Measurements from ENCODE around the gene C6orf132.

Gene C6orf132

DNA sequence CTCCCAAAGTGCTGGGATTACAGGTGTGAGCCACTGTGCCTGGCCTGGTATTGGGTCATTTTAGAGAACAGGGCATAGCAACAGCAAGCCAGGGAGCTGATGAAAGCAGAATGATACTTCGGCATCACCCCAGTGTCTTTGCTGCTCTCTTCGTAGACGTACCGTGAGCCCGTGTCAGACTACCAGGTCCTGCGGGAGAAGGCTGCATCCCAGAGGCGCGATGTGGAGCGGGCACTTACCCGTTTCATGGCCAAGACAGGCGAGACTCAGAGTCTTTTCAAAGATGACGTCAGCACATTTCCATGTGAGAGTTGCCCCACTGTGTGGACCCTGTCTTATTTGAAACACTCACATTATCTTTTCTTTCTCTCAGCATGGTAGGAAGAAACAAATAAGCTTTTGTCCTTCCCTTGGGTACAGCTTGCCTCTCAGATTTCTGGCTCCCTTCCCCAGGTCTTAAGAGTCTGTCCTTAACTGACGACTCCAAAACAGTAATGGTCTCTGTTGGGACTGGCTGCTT is 76.2 kb downstream of the C6orf132 start:
- no peak overlapping the region for H3K4me3 Mint-ChIP-seq
- H3K27me3 Mint-ChIP-seq = no peaks in the 10 kb centered on the region
- H3K27ac Mint-ChIP-seq = no peak overlapping the region
- H3K4me1 Mint-ChIP-seq (ENCODE audit: low read depth) = no peaks in the 10 kb centered on the region
- H3K9me3 Mint-ChIP-seq = no peaks in the 10 kb centered on the region
- peaks cover 32% of the 10 kb centered on the region for H3K36me3 Mint-ChIP-seq (ENCODE audit: low read depth)

DNA sequence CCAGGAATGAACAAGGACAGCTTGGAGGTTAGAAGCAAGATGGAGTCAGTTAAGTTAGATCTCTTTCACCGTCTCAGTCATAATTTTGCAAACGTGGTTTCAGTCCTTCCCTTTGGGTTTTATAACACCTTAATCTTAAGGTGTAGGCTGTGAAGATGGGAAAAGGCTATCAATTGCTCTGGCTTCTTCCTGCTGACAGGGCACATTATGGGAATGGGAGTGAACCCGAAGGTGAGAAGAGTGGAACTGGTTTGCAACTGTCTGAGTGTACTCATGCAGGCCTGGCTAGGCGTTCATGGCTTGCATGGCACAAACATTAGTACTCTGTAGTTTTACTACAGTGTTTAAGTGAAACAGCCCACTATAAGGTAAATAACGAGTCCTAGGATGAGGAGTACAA is 82.7 kb downstream of the C6orf132 start:
- Mint-ChIP-seq H3K27me3 (no peaks in the 10 kb centered on the region), H3K4me1 (ENCODE audit: low read depth) (peaks cover 4% of the 10 kb centered on the region), H3K36me3 (ENCODE audit: low read depth) (peaks cover 80% of the 10 kb centered on the region), H3K9me3 (no peaks in the 10 kb centered on the region), H3K4me3 (no peak overlapping the region), H3K27ac (no peak overlapping the region)

GRCh38 chr6:42053601-42054000 is 88.8 kb downstream of the C6orf132 start:
- H3K4me3 Mint-ChIP-seq = no peak overlapping the region
- H3K36me3 Mint-ChIP-seq (ENCODE audit: low read depth) = peaks cover 58% of the 10 kb centered on the region
- H3K27ac Mint-ChIP-seq = no peak overlapping the region

DNA sequence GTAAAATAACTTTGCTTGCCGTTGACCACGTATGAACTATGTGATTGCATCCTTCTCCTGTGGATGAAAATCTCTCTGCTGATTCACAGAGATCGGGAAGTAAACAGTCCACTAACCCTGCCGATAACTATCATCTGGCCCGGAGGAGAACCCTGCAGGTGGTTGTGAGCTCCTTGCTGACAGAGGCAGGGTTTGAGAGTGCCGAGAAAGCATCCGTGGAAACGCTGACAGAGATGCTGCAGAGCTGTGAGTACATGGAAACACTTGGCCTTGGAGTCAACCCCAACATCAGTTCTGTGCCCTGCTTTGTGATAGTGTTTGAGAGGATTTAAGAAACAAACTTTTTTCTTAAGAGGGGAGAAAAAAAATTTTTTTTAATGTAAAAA is 91.2 kb downstream of the C6orf132 start:
- Mint-ChIP-seq H3K27me3 (no peaks in the 10 kb centered on the region), H3K4me3 (peak overlapping the region; percentile 89), H3K27ac (peak overlapping the region; percentile 98), H3K36me3 (ENCODE audit: low read depth) (peaks cover 36% of the 10 kb centered on the region), H3K9me3 (no peaks in the 10 kb centered on the region), H3K4me1 (ENCODE audit: low read depth) (peaks cover 69% of the 10 kb centered on the region)

More at GRCh38 chr6:42053601-42054000, 88.8 kb downstream of the C6orf132 start:
- H3K4me1 Mint-ChIP-seq (ENCODE audit: low read depth) = peaks cover 51% of the 10 kb centered on the region
- H3K27me3 Mint-ChIP-seq = no peaks in the 10 kb centered on the region
- no peaks in the 10 kb centered on the region for H3K9me3 Mint-ChIP-seq

Data from stimulated activated naive CD8-positive, alpha-beta T cell treated with anti-CD3 and anti-CD28 coated beads, Interleukin-15, Interleukin-2, amounts not matched to agents 100 ng/mL and 50 ng/mL, for 24 hours (primary cell).